ENCODE results near the gene AGBL1.

The AGBL1 gene

DNA sequence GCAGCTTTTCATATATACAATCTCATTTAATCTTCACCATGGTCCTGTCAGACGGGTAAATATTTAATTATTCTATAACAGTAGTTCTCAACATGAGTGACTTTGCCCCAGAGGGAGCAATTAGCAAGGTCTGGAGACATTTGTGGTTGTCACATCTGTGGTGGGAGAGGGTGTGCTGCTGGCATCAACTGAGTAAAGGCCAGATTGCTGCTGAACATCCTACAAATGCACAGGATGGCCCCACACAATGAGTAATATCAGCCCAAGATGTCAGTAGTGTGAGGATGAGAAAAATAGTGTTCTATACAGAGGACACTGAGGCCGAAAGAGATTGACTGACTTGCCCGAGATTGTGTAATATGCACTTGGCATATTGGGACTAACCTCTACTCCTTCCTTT lies 156.0 kb downstream of the AGBL1 start:
- no peak overlapping the region for H3K4me2 ChIP-seq
- no peaks in the 10 kb centered on the region for H4K20me1 ChIP-seq (ENCODE audit: insufficient read depth)
- H3K27ac ChIP-seq: no peak overlapping the region
- H3K36me3 ChIP-seq (ENCODE audit: insufficient read depth): no peaks in the 10 kb centered on the region
- H2AFZ ChIP-seq (ENCODE audit: low read depth): no peak overlapping the region
- no peaks in the 10 kb centered on the region for H3K4me1 ChIP-seq (ENCODE audit: low read depth, poor library complexity, severe bottlenecking)
- H3K4me3 ChIP-seq (IDR thresholded peaks at IDR 0.05; ENCODE audit: insufficient read depth, low read depth, low read length): no peak overlapping the region
- no peaks in the 10 kb centered on the region for H3K27me3 ChIP-seq (ENCODE audit: insufficient read depth, low read depth)
- TF ChIP-seq, protein P1, sequence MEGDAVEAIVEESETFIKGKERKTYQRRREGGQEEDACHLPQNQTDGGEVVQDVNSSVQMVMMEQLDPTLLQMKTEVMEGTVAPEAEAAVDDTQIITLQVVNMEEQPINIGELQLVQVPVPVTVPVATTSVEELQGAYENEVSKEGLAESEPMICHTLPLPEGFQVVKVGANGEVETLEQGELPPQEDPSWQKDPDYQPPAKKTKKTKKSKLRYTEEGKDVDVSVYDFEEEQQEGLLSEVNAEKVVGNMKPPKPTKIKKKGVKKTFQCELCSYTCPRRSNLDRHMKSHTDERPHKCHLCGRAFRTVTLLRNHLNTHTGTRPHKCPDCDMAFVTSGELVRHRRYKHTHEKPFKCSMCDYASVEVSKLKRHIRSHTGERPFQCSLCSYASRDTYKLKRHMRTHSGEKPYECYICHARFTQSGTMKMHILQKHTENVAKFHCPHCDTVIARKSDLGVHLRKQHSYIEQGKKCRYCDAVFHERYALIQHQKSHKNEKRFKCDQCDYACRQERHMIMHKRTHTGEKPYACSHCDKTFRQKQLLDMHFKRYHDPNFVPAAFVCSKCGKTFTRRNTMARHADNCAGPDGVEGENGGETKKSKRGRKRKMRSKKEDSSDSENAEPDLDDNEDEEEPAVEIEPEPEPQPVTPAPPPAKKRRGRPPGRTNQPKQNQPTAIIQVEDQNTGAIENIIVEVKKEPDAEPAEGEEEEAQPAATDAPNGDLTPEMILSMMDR (conservative IDR thresholded peaks at IDR 0.05; ENCODE audit: low read depth, low read length): no peak
- no peak overlapping the region for H3K9ac ChIP-seq
- no peaks in the 10 kb centered on the region for H3K79me2 ChIP-seq (ENCODE audit: insufficient read depth, low read depth)

DNA sequence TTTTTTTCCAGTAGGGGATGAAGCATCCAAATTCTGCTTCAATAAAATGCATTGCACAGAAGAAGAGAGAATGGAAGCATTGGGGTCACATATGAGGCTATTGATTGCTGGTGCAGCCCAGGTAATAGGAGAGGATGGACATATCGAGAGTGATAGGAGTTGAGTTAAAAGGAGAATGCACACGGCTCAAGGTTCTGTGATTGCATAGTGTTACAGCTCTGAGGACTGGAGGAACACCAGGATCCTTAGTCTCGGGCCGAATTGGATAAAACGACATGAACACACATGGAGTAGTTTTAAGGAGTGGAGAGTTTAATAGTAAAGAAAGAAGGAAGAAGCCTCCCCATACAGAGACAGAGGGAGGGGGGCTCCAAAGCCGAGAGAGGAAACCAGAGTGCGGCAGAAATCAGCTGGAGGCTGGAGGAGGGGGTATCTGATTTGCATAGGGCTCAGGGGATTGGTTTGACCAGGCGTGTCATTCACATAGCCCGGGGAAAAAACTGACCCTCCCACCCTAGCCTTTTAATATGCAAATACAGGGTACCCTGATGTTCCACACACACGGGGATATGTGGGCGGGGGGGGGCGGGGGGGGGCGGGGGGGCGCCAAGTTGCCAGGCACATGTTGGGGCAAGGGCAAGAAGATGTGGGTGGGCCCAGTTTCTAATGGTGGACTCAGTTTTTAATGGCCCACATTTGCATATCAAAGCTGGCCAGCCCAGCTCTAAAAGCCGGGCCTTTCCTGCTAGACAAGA lies 156.9 kb downstream of the AGBL1 start:
- Histone ChIP-seq H3K9ac (no peak overlapping the region), H4K20me1 (ENCODE audit: insufficient read depth) (no peaks in the 10 kb centered on the region), H3K36me3 (ENCODE audit: insufficient read depth) (no peaks in the 10 kb centered on the region), H3K27ac (no peak overlapping the region), H3K4me1 (ENCODE audit: low read depth, poor library complexity, severe bottlenecking) (no peaks in the 10 kb centered on the region), H3K4me3 (IDR thresholded peaks at IDR 0.05; ENCODE audit: insufficient read depth, low read depth, low read length) (no peak overlapping the region), H2AFZ (ENCODE audit: low read depth) (no peak overlapping the region), H3K4me2 (no peak overlapping the region), H3K79me2 (ENCODE audit: insufficient read depth, low read depth) (no peaks in the 10 kb centered on the region), H3K27me3 (ENCODE audit: insufficient read depth, low read depth) (no peaks in the 10 kb centered on the region)
- TF ChIP-seq, protein P1 (conservative IDR thresholded peaks at IDR 0.05; ENCODE audit: low read depth, low read length): no peak

DNA sequence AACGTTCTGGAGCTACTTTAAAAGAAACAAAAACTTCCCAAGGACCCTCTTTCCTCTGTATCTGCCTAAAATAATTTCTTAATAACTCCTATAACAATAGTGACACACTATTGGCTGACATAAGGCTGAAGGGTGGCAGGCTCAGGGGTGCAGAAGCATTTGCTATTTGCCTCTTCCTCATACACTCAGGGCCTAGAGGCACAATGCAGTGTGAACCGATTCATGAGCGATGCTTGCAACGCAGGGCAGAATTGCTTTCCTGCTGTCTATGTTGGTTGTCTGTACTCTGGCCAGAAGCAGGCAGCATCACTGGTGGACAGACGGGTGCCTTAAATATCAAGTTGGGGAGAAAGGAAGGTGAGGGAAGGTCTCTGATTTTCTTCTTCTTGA lies 157.4 kb downstream of the AGBL1 start:
- no peak overlapping the region for H2AFZ ChIP-seq (ENCODE audit: low read depth)
- TF ChIP-seq, protein P1 (conservative IDR thresholded peaks at IDR 0.05; ENCODE audit: low read depth, low read length): no peak
- H3K27me3 ChIP-seq (ENCODE audit: insufficient read depth, low read depth): no peaks in the 10 kb centered on the region
- H4K20me1 ChIP-seq (ENCODE audit: insufficient read depth): no peaks in the 10 kb centered on the region
- H3K4me3 ChIP-seq (IDR thresholded peaks at IDR 0.05; ENCODE audit: insufficient read depth, low read depth, low read length): no peak overlapping the region
- H3K36me3 ChIP-seq (ENCODE audit: insufficient read depth): no peaks in the 10 kb centered on the region
- H3K4me1 ChIP-seq (ENCODE audit: low read depth, poor library complexity, severe bottlenecking): no peaks in the 10 kb centered on the region
- H3K9ac ChIP-seq: no peak overlapping the region
- no peak overlapping the region for H3K27ac ChIP-seq
- H3K79me2 ChIP-seq (ENCODE audit: insufficient read depth, low read depth): no peaks in the 10 kb centered on the region
- no peak overlapping the region for H3K4me2 ChIP-seq

DNA sequence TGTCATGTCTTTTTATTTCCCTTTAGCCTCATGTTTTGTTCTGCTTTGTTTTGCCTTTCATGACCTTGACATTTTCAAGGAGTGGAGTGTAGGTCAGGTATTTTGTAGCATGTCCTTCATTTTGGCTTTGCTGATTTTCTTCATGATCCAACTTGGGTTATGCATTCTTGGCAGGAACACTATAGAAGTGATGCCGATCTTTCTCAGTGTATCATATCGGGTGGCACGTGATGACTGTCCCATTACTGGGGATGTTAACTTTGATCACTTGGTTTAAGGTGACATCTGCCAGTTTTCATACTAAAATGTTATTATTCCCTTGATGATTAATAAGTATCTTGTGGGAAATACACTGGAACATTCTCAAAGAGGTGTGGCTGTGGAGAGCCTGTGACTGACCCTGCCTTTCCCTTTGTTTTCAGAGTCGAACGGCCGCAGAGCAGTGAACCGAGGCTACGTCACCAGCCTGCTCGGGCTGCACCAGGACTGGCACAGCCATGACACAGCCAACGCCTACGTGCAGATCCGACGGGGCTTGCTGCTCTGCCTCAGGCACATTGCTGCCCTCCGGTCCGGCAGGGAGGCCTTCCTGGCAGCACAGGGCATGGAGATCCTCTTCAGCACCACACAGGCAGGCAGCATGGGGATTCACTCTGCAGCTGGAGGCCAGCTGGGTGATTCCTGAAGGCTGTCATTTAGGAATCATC lies 167.7 kb downstream of the AGBL1 start:
- Histone ChIP-seq H3K4me3 (IDR thresholded peaks at IDR 0.05; ENCODE audit: insufficient read depth, low read depth, low read length) (no peak overlapping the region), H3K4me1 (ENCODE audit: low read depth, poor library complexity, severe bottlenecking) (no peaks in the 10 kb centered on the region), H3K27me3 (ENCODE audit: insufficient read depth, low read depth) (no peaks in the 10 kb centered on the region), H3K4me2 (no peak overlapping the region), H3K27ac (no peak overlapping the region), H3K9ac (no peak overlapping the region), H3K36me3 (ENCODE audit: insufficient read depth) (no peaks in the 10 kb centered on the region), H4K20me1 (ENCODE audit: insufficient read depth) (no peaks in the 10 kb centered on the region), H2AFZ (ENCODE audit: low read depth) (no peak overlapping the region), H3K79me2 (ENCODE audit: insufficient read depth, low read depth) (no peaks in the 10 kb centered on the region)
- TF ChIP-seq, protein P1 (conservative IDR thresholded peaks at IDR 0.05; ENCODE audit: low read depth, low read length): no peak
